Measurements from ENCODE around the gene LRRC18. TPM values are rescaled to one million over a fixed set of nuclear protein-coding genes. Genes with fewer than 3 reads are reported as not detected.

The LRRC18 gene
- total RNA-seq, 1 experiment from 2014 or later: not detected

DNA sequence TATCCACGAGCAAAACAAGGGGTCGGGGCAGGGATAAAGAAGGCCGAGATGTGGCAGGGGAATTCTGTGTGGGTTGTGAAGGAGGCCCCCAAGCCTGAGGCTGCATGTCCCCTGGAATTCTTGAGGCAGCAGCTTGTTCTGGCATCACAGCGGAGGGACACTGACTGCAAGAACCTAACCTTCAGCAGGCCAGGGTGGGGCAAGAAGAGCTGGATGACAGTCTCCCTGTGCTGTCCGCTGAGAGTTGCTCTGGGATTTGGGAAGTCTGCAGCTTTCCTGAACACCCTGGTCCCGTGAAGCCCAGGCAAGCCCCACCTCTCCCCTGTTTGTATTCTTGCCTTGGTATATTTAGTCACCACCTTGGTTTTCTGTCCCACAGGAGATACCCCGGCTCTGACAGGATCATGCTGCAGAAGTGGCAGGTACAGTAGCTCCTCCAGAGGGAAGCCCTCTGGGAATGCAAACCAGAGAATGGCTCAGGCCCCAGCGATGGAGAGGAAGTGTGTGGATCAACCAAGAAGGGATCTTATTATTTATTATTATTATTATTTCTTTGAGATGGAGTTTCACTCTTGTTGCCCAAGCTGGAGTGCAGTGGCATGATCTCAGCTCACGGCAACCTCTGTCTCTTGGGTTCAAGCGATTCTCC is 1.9 kb upstream of the LRRC18 start:
- H3K4me2 ChIP-seq: no peak overlapping the region
- no peaks in the 10 kb centered on the region for H3K4me1 ChIP-seq (replicated peaks; ENCODE audit: insufficient read depth)
- no peak overlapping the region for H3K27ac ChIP-seq
- intact Hi-C loops (cut with micrococcal nuclease; ENCODE audit: unreplicated experiment): no loop called here
- DNase-seq: no peak
- CTCF ChIA-PET: no interaction called here
- no TSS peak for BruUV-seq (replicated peaks)
- H3K36me3 ChIP-seq (ENCODE audit: low read depth): no peaks in the 10 kb centered on the region
- no peak for TF ChIP-seq EZH2 (IDR thresholded peaks at IDR 0.05; ENCODE audit: low read depth)
- TF ChIP-seq, protein P1, sequence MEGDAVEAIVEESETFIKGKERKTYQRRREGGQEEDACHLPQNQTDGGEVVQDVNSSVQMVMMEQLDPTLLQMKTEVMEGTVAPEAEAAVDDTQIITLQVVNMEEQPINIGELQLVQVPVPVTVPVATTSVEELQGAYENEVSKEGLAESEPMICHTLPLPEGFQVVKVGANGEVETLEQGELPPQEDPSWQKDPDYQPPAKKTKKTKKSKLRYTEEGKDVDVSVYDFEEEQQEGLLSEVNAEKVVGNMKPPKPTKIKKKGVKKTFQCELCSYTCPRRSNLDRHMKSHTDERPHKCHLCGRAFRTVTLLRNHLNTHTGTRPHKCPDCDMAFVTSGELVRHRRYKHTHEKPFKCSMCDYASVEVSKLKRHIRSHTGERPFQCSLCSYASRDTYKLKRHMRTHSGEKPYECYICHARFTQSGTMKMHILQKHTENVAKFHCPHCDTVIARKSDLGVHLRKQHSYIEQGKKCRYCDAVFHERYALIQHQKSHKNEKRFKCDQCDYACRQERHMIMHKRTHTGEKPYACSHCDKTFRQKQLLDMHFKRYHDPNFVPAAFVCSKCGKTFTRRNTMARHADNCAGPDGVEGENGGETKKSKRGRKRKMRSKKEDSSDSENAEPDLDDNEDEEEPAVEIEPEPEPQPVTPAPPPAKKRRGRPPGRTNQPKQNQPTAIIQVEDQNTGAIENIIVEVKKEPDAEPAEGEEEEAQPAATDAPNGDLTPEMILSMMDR (conservative IDR thresholded peaks at IDR 0.05): no peak
- H3K4me3 ChIP-seq: no peak overlapping the region
- H4K20me1 ChIP-seq (ENCODE audit: insufficient read depth): no peaks in the 10 kb centered on the region
- POLR2A ChIA-PET (ENCODE audit: unreplicated experiment): no interaction called here
- no peaks in the 10 kb centered on the region for H3F3A ChIP-seq (ENCODE audit: insufficient read depth, low read depth)
- H3K9me3 ChIP-seq (ENCODE audit: insufficient read depth, low read depth): no peaks in the 10 kb centered on the region
- no peaks in the 10 kb centered on the region for H3K79me2 ChIP-seq (ENCODE audit: low read depth)
- H3K27me3 ChIP-seq (ENCODE audit: insufficient read depth, low read depth): peaks cover 83% of the 10 kb centered on the region
- no peak overlapping the region for H2AFZ ChIP-seq
- no peaks in the 10 kb centered on the region for H3K9me2 ChIP-seq (ENCODE audit: insufficient read depth)

DNA sequence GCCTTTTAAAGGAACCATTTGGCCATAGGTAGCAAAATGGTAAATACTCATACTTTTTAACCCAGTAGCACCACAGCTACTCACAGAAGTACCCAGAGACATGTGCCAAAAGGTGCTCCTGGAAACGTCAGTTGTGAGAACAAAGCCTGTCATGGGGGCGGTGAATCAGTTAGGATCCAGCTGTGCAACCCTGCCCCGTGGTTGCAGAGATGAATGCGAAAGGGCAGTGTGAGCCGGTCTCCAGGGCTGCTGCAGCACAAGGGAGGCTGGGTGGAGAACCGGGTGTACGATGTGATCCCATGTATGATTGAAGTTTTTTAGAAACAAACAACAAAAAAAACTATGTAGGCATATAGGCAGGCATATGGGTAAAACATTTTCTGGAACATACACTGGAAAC is 1.3 kb upstream of the LRRC18 start:
- DNase-seq: no peak
- CTCF ChIA-PET: no interaction called here
- BruUV-seq (replicated peaks): no TSS peak
- no peak for TF ChIP-seq EZH2 (IDR thresholded peaks at IDR 0.05; ENCODE audit: low read depth)
- TF ChIP-seq, protein P1 (conservative IDR thresholded peaks at IDR 0.05): no peak
- H3K4me1 ChIP-seq (replicated peaks; ENCODE audit: insufficient read depth): no peaks in the 10 kb centered on the region
- H3K27me3 ChIP-seq (ENCODE audit: insufficient read depth, low read depth): peaks cover 77% of the 10 kb centered on the region
- intact Hi-C loops (cut with micrococcal nuclease; ENCODE audit: unreplicated experiment): no loop called here
- no peaks in the 10 kb centered on the region for H4K20me1 ChIP-seq (ENCODE audit: insufficient read depth)
- H3K4me3 ChIP-seq: no peak overlapping the region
- H2AFZ ChIP-seq: no peak overlapping the region
- no peak overlapping the region for H3K27ac ChIP-seq
- POLR2A ChIA-PET (ENCODE audit: unreplicated experiment): no interaction called here
- H3K9me2 ChIP-seq (ENCODE audit: insufficient read depth): no peaks in the 10 kb centered on the region
- no peak overlapping the region for H3K4me2 ChIP-seq
- no peaks in the 10 kb centered on the region for H3F3A ChIP-seq (ENCODE audit: insufficient read depth, low read depth)
- H3K36me3 ChIP-seq (ENCODE audit: low read depth): no peaks in the 10 kb centered on the region
- H3K9me3 ChIP-seq (ENCODE audit: insufficient read depth, low read depth): no peaks in the 10 kb centered on the region
- H3K79me2 ChIP-seq (ENCODE audit: low read depth): no peaks in the 10 kb centered on the region

DNA sequence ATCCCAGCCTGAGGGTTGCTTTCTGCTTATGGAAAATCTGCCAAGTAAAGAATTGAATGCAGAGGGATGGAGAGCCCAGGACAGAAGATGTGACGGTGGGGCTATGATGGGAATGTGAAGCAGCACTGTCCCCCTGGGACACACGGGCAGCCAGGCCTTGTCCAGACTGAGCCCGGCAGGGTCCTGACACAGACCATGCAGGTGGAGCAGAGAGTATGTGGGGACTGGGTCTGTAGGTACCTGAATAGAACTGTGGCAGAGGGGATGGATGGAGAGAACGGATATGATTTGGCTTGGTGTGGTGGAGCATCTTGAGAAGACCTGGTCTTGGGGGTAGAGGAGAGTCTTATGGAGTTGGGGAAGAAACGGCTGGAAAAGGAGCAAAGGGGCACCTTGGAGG is 732 bp upstream of the LRRC18 start:
- intact Hi-C loops (cut with micrococcal nuclease; ENCODE audit: unreplicated experiment): no loop called here

More for the DNA sequence above, 732 bp upstream of the LRRC18 start:
- ChIA-PET CTCF (no interaction called here), POLR2A (ENCODE audit: unreplicated experiment) (no interaction called here)
- H3K4me3 ChIP-seq: no peak overlapping the region
- no peak for DNase-seq
- H3K79me2 ChIP-seq (ENCODE audit: low read depth): no peaks in the 10 kb centered on the region
- H3K27ac ChIP-seq: no peak overlapping the region
- TF ChIP-seq, protein P1 (conservative IDR thresholded peaks at IDR 0.05): no peak
- TF ChIP-seq EZH2 (IDR thresholded peaks at IDR 0.05; ENCODE audit: low read depth): no peak
- H2AFZ ChIP-seq: no peak overlapping the region
- H3F3A ChIP-seq (ENCODE audit: insufficient read depth, low read depth): no peaks in the 10 kb centered on the region
- no peak overlapping the region for H3K4me2 ChIP-seq
- no TSS peak for BruUV-seq (replicated peaks)
- H3K36me3 ChIP-seq (ENCODE audit: low read depth): no peaks in the 10 kb centered on the region
- no peaks in the 10 kb centered on the region for H3K9me3 ChIP-seq (ENCODE audit: insufficient read depth, low read depth)
- no peaks in the 10 kb centered on the region for H3K9me2 ChIP-seq (ENCODE audit: insufficient read depth)
- no peaks in the 10 kb centered on the region for H3K4me1 ChIP-seq (replicated peaks; ENCODE audit: insufficient read depth)
- H3K27me3 ChIP-seq (ENCODE audit: insufficient read depth, low read depth): peaks cover 71% of the 10 kb centered on the region
- H4K20me1 ChIP-seq (ENCODE audit: insufficient read depth): no peaks in the 10 kb centered on the region
